DLD1 (cell line): ENCODE data around the gene SHBG.
"Not testable (repeated sequence)": the region's sequence is repeated elsewhere in the genome, so short reads cannot be mapped to it uniquely, and the experiment has no call there.

Source experiments
- in situ Hi-C: cut with HindIII; loops from 2 replicates; pipeline ENCODE4 v1.10.0; 2017; ENCODE audit warnings: low sequenced_read_pairs

Gene SHBG

GRCh38 chr17:7611635-7612293 lies 18.2 kb upstream of the SHBG start:
- in situ Hi-C loops: no loop called here

- in situ Hi-C loops: no loop called here
Observed at GRCh38 chr17:7612294-7612640, 17.7 kb upstream of the SHBG start.

GRCh38 chr17:7613769-7614424 lies 16.0 kb upstream of the SHBG start:
- in situ Hi-C loops: no loop called here

GRCh38 chr17:7614425-7615264 lies 15.3 kb upstream of the SHBG start, which contains the start of gene FXR2:
Gene FXR2 (minus strand): TSS chr17:7614897. CDS start chr17:7614532, 365 bp downstream.
- in situ Hi-C loops: no loop called here

GRCh38 chr17:7615265-7615747 lies 14.6 kb upstream of the SHBG start:
- in situ Hi-C loops: no loop called here

- in situ Hi-C loops: no loop called here
Observed at GRCh38 chr17:7618608-7619007, 11.3 kb upstream of the SHBG start.

- in situ Hi-C loops: no loop called here
Observed at GRCh38 chr17:7620835-7621234, 9.1 kb upstream of the SHBG start.

GRCh38 chr17:7623661-7624060 lies 6.3 kb upstream of the SHBG start:
- in situ Hi-C loops: no loop called here

GRCh38 chr17:7625749-7626148 lies 4.2 kb upstream of the SHBG start:
- in situ Hi-C loops: not testable (repeated sequence)

- in situ Hi-C loops: no loop called here
Observed at GRCh38 chr17:7626307-7626706, 3.6 kb upstream of the SHBG start.

- in situ Hi-C loops: no loop called here
Observed at GRCh38 chr17:7626956-7627249, 3.0 kb upstream of the SHBG start.

- in situ Hi-C loops: no loop called here
Observed at GRCh38 chr17:7627250-7628121, 2.4 kb upstream of the SHBG start, which contains the start of gene SAT2. Gene SAT2 (minus strand): TSS chr17:7627821. CDS start chr17:7627635, 186 bp downstream.

GRCh38 chr17:7631398-7632380 lies 1.8 kb downstream of the SHBG start:
- in situ Hi-C loops: no loop called here

GRCh38 chr17:7632492-7632894 lies 2.6 kb downstream of the SHBG start:
- in situ Hi-C loops: no loop called here

- in situ Hi-C loops: no loop called here
Observed at GRCh38 chr17:7633093-7633492, 3.2 kb downstream of the SHBG start.

GRCh38 chr17:7634384-7634783 lies 4.4 kb downstream of the SHBG start:
- in situ Hi-C loops: no loop called here

- in situ Hi-C loops: no loop called here
Observed at GRCh38 chr17:7636163-7636562, 6.2 kb downstream of the SHBG start.

GRCh38 chr17:7640783-7641182 lies 10.8 kb downstream of the SHBG start:
- in situ Hi-C loops: no loop called here

- in situ Hi-C loops: not testable (repeated sequence)
Observed at GRCh38 chr17:7641635-7642034, 11.7 kb downstream of the SHBG start.

- in situ Hi-C loops: no loop called here
Observed at GRCh38 chr17:7644775-7645174, 14.8 kb downstream of the SHBG start.
